ACC112 (cell line): ENCODE data around the gene SPNS1.
"Not testable (repeated sequence)": the region's sequence is repeated elsewhere in the genome, so short reads cannot be mapped to it uniquely, and the experiment has no call there.

Experiments used
- H2AFZ ChIP-seq: fragments of 200-600 bp; sonication (generic); one replicate; pipeline ENCODE4 v1.6.0; 2017; ENCODE audit warnings: antibody characterized with exemption, low read length; ENCODE audit not compliant: unreplicated experiment
- H3K27ac ChIP-seq: fragments of 200-600 bp; sonication (generic); 2 replicates; pipeline ENCODE4 v1.5.1; 2014; ENCODE audit warnings: low read depth, mild to moderate bottlenecking, antibody characterized with exemption, low read length, moderate library complexity
- H3K27me3 ChIP-seq: fragments of 200-600 bp; sonication (generic); 2 replicates; pipeline ENCODE4 v1.6.1; 2014; ENCODE audit warnings: mild to moderate bottlenecking, antibody characterized with exemption, low read length, moderate library complexity, mixed read lengths; ENCODE audit not compliant: insufficient read depth
- H3K36me3 ChIP-seq: fragments of 200-600 bp; sonication (generic); 2 replicates; pipeline ENCODE4 v1.6.1; 2016; ENCODE audit warnings: mild to moderate bottlenecking, antibody characterized with exemption, low read length, moderate library complexity, mixed read lengths; ENCODE audit not compliant: insufficient read depth
- H3K4me1 ChIP-seq: fragments of 200-600 bp; sonication (generic); one replicate; pipeline ENCODE4 v1.6.1; 2016; ENCODE audit warnings: low read length, mixed read lengths; ENCODE audit not compliant: insufficient read depth, unreplicated experiment, control insufficient read depth
- H3K4me3 ChIP-seq: fragments of 200-600 bp; sonication (generic); 2 replicates; pipeline ENCODE4 v1.5.1; 2014; ENCODE audit warnings: mild to moderate bottlenecking, low read depth, low read length
- H3K79me2 ChIP-seq: fragments of 200-600 bp; sonication (generic); one replicate; pipeline ENCODE4 v1.6.0; 2016; ENCODE audit warnings: low read length; ENCODE audit not compliant: control insufficient read depth, unreplicated experiment, insufficient read depth

SPNS1 gene

DNA sequence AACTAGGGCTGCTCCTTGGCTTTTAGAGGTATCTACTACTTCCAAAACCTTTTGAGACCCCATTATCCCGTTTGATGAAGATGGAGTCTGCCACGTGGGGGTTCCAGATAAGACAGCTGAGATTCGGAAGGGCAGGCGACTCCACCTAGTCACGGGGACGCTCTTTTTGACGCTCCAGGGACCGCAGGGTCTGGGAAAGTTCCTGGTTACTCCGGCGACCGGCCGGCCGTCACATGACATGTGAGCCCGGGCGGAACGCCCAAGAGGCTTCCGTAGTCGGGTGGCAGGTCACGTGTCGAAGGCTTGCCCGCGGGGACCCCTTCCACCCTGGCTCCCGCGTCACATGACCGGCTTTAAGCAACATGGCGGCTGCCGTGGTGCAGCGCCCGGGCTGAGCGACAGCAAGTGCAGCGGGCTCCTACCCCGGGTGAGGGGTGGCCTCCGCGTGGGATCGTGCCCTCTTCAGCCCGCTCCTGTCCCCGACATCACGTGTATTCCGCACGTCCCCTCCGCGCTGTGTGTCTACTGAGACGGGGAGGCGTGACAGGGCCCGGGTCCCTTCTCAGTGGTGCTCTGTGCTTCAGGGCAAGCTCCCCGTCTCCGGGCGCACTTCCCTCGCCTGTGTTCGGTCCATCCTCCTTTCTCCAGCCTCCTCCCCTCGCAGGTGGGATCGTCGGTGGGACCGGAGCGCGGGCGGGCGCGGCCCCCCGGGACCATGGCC, at the start of gene SPNS1:
TSS of gene SPNS1 (plus strand) at position 342 of the 721 bp plus-strand sequence. CDS start at position 716, 374 bp downstream.
- Histone ChIP-seq H3K4me3 (peak within 1 kb of the TSS; percentile 99), H3K27ac (peak within 1 kb of the TSS; percentile 92), H3K36me3 (no peaks in the 10 kb centered on the region), H3K4me1 (peaks cover 16% of the 10 kb centered on the region), H2AFZ (peak within 1 kb of the TSS; percentile 99), H3K27me3 (no peaks in the 10 kb centered on the region), H3K79me2 (peaks cover 29% of the 10 kb centered on the region)

- Histone ChIP-seq H3K27me3 (no peaks in the 10 kb centered on the region), H3K27ac (peak overlapping the region; percentile 85), H3K4me1 (peaks cover 4% of the 10 kb centered on the region), H3K36me3 (no peaks in the 10 kb centered on the region), H3K4me3 (peak overlapping the region; percentile 84), H3K79me2 (no peaks in the 10 kb centered on the region), H2AFZ (peak overlapping the region; percentile 76)
These were observed 49.0 kb upstream of the SPNS1 start for GRCh38 chr16:28925386-28926228.

DNA sequence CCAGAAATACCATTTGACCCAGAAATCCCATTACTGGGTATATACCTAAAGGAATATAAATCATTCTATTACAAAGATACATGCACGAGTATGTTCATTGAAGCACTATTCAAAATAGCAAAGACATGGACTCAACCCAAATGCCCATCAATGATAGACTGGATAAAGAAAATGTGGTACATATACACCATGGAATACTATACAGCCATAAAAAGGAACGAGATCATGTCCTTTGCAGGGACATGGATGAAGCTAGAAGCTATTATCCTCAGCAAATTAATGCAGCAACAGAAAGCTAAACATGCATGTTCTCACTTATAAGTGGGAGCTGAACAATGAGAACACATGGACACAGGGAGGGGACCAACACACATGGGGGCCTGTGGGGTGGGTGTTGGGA, 48.3 kb upstream of the SPNS1 start:
- H3K36me3 ChIP-seq, H3K27ac ChIP-seq, H3K27me3 ChIP-seq, H3K4me1 ChIP-seq, H2AFZ ChIP-seq, H3K79me2 ChIP-seq: not testable (repeated sequence)
- H3K4me3 ChIP-seq = peak overlapping the region; percentile 84

GRCh38 chr16:28927815-28928214, 46.8 kb upstream of the SPNS1 start:
- Histone ChIP-seq H2AFZ (no peak overlapping the region), H3K4me3 (no peak overlapping the region), H3K27ac (no peak overlapping the region), H3K27me3 (no peaks in the 10 kb centered on the region), H3K79me2 (no peaks in the 10 kb centered on the region), H3K36me3 (no peaks in the 10 kb centered on the region), H3K4me1 (peaks cover 4% of the 10 kb centered on the region)

GRCh38 chr16:28930203-28930602, 44.4 kb upstream of the SPNS1 start:
- H3K4me3 ChIP-seq = no peak overlapping the region

GRCh38 chr16:28930652-28931051, 43.9 kb upstream of the SPNS1 start:
- Histone ChIP-seq H3K4me1 (peaks cover 7% of the 10 kb centered on the region), H3K27me3 (no peaks in the 10 kb centered on the region), H3K4me3 (no peak overlapping the region), H3K79me2 (no peaks in the 10 kb centered on the region), H2AFZ (no peak overlapping the region), H3K36me3 (no peaks in the 10 kb centered on the region), H3K27ac (no peak overlapping the region)

More at GRCh38 chr16:28930203-28930602, 44.4 kb upstream of the SPNS1 start:
- Histone ChIP-seq H3K36me3 (no peaks in the 10 kb centered on the region), H2AFZ (no peak overlapping the region), H3K27ac (no peak overlapping the region), H3K79me2 (no peaks in the 10 kb centered on the region), H3K4me1 (peaks cover 4% of the 10 kb centered on the region), H3K27me3 (no peaks in the 10 kb centered on the region)

GRCh38 chr16:28931801-28932225, 42.8 kb upstream of the SPNS1 start, which contains the start of gene CD19:
TSS of gene CD19 (plus strand) at chr16:28931971. CDS start at chr16:28932001, 30 bp downstream.
- H3K27ac ChIP-seq = no peak within 1 kb of the TSS
- no peak within 1 kb of the TSS for H2AFZ ChIP-seq
- no peaks in the 10 kb centered on the region for H3K27me3 ChIP-seq
- no peak within 1 kb of the TSS for H3K4me3 ChIP-seq
- no peaks in the 10 kb centered on the region for H3K79me2 ChIP-seq
- H3K36me3 ChIP-seq = no peaks in the 10 kb centered on the region
- H3K4me1 ChIP-seq = peaks cover 4% of the 10 kb centered on the region

GRCh38 chr16:28932339-28933141, 42.0 kb upstream of the SPNS1 start:
- Histone ChIP-seq H3K27me3 (no peaks in the 10 kb centered on the region), H3K36me3 (no peaks in the 10 kb centered on the region), H3K4me3 (no peak overlapping the region), H2AFZ (no peak overlapping the region), H3K27ac (no peak overlapping the region), H3K79me2 (no peaks in the 10 kb centered on the region), H3K4me1 (peaks cover 4% of the 10 kb centered on the region)

DNA sequence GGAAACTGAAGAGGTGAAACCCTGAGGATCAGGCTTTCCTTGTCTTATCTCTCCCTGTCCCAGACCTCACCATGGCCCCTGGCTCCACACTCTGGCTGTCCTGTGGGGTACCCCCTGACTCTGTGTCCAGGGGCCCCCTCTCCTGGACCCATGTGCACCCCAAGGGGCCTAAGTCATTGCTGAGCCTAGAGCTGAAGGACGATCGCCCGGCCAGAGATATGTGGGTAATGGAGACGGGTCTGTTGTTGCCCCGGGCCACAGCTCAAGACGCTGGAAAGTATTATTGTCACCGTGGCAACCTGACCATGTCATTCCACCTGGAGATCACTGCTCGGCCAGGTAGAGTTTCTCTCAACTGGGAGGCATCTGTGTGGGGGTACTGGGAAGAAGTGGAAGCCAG, 41.4 kb upstream of the SPNS1 start:
- Histone ChIP-seq H3K4me1 (peaks cover 4% of the 10 kb centered on the region), H3K27me3 (no peaks in the 10 kb centered on the region), H3K36me3 (no peaks in the 10 kb centered on the region), H2AFZ (no peak overlapping the region), H3K4me3 (no peak overlapping the region), H3K79me2 (no peaks in the 10 kb centered on the region), H3K27ac (no peak overlapping the region)

DNA sequence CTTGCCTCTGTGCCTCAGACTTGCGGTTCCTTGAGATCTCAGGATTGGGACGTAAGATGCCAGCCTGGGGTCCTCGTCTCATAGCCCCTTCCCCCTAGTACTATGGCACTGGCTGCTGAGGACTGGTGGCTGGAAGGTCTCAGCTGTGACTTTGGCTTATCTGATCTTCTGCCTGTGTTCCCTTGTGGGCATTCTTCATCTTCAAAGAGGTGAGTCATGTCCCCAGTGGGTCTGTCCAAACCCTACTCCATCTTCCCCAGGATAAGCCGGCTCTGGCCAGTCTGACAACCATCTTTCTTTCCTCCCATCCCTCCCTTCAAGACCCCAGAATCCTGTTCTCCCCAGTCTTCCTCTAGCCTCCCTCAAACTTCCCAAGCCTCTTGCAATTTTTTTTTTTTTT, 39.2 kb upstream of the SPNS1 start:
- H3K27ac ChIP-seq = no peak overlapping the region
- H3K27me3 ChIP-seq = no peaks in the 10 kb centered on the region
- H3K4me3 ChIP-seq = no peak overlapping the region
- H2AFZ ChIP-seq = no peak overlapping the region
- no peaks in the 10 kb centered on the region for H3K36me3 ChIP-seq
- H3K79me2 ChIP-seq = no peaks in the 10 kb centered on the region
- H3K4me1 ChIP-seq = peaks cover 4% of the 10 kb centered on the region
